Measurements from ENCODE around the gene MROH2A.

The MROH2A gene

GRCh38 chr2:233768076-233768475 lies 10.1 kb upstream of the MROH2A start:
- CTCF ChIA-PET = interaction anchor here (0.6 kb wide), 1 partner anchor 64 kb away, joined by 3 read pairs; no protein-coding TSS in a partner anchor
- POLR2A ChIA-PET (ENCODE audit: low non-redundant PET) = interaction anchor here (0.8 kb wide), 1 partner anchor 600 kb away, joined by 6 read pairs; no protein-coding TSS in a partner anchor
- H3K27ac ChIP-seq = no peak overlapping the region
- TF ChIP-seq, protein P1, sequence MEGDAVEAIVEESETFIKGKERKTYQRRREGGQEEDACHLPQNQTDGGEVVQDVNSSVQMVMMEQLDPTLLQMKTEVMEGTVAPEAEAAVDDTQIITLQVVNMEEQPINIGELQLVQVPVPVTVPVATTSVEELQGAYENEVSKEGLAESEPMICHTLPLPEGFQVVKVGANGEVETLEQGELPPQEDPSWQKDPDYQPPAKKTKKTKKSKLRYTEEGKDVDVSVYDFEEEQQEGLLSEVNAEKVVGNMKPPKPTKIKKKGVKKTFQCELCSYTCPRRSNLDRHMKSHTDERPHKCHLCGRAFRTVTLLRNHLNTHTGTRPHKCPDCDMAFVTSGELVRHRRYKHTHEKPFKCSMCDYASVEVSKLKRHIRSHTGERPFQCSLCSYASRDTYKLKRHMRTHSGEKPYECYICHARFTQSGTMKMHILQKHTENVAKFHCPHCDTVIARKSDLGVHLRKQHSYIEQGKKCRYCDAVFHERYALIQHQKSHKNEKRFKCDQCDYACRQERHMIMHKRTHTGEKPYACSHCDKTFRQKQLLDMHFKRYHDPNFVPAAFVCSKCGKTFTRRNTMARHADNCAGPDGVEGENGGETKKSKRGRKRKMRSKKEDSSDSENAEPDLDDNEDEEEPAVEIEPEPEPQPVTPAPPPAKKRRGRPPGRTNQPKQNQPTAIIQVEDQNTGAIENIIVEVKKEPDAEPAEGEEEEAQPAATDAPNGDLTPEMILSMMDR (conservative IDR thresholded peaks at IDR 0.05; ENCODE audit: low read depth) = no peak
- DNase-seq (ENCODE audit: low spot score) = no peak

DNA sequence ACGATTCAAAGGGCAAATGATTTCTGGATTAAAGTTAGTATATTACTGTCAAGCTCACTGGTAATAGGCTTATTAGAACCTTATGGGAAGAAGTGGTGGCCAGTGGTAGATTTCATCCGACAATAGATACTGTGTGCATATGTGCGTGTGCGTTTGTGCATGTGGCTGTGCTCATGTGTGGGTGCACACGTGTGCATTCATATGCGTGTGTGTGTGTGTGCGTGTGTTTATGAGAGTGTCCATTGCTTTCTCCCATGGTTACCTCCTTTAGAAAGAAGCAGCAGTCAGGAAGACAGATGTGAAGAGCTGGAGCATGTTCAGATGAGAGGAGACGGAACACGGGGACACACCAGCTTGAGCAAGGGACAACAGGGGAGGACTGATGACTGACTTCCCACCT lies 8.9 kb upstream of the MROH2A start:
- POLR2A ChIA-PET (ENCODE audit: low non-redundant PET) = no interaction called here

DNA sequence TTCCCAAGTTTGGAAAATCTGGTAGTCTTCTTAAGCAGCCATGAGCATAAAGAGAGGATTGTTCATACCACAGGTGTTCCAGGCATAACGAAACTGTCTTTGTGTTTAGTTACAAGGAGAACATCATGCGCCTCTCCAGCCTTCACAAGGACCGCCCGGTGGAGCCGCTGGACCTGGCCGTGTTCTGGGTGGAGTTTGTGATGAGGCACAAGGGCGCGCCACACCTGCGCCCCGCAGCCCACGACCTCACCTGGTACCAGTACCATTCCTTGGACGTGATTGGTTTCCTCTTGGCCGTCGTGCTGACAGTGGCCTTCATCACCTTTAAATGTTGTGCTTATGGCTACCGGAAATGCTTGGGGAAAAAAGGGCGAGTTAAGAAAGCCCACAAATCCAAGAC lies 6.0 kb upstream of the MROH2A start:
- ChIA-PET POLR2A (ENCODE audit: low non-redundant PET) (no interaction called here), CTCF (no interaction called here)
- no peak for DNase-seq (ENCODE audit: low spot score)
- TF ChIP-seq, protein P1 (conservative IDR thresholded peaks at IDR 0.05; ENCODE audit: low read depth) = no peak
- no peak overlapping the region for H3K27ac ChIP-seq

More for the DNA sequence above, 8.9 kb upstream of the MROH2A start:
- DNase-seq (ENCODE audit: low spot score) = no peak
- TF ChIP-seq, protein P1 (conservative IDR thresholded peaks at IDR 0.05; ENCODE audit: low read depth) = no peak
- H3K27ac ChIP-seq = no peak overlapping the region
- CTCF ChIA-PET = no interaction called here

DNA sequence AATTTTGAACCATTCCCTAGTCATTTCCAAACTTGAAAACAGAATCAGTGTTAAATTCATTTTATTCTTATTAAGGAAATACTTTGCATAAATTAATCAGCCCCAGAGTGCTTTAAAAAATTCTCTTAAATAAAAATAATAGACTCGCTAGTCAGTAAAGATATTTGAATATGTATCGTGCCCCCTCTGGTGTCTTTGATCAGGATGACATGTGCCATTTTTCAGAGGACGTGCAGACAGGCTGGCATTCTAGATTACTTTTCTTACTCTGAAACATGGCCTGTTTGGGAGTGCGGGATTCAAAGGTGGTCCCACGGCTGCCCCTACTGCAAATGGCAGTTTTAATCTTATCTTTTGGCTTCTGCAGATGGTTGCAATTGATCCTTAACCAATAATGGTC lies 5.5 kb upstream of the MROH2A start:
- POLR2A ChIA-PET (ENCODE audit: low non-redundant PET) = no interaction called here

DNA sequence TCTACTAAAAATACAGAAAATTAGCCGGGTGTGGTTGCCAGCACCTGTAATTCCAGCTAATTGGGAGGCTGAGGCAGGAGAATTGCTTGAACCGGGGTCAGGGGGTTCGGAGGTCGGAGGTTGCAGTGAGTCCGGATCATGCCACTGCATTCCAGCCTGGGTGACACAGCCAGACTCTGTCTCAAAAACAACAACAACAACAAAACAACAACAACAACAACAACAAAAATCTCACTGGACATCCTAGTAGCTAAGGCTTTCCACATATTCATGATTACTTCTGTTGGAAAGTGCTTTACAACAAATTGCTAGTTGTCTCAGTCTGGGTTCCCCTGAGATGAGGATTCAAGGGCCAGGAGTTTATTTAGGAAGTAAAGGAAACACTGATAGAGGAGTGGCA lies 4.3 kb upstream of the MROH2A start:
- DNase-seq (ENCODE audit: low spot score) = no peak
- ChIA-PET CTCF (interaction anchor here (1.4 kb wide), 1 partner anchor 325 kb away, joined by 4 read pairs; no protein-coding TSS in a partner anchor), POLR2A (ENCODE audit: low non-redundant PET) (no interaction called here)
- TF ChIP-seq, protein P1 (conservative IDR thresholded peaks at IDR 0.05; ENCODE audit: low read depth) = no peak
- no peak overlapping the region for H3K27ac ChIP-seq

More for the DNA sequence above, 5.5 kb upstream of the MROH2A start:
- no peak overlapping the region for H3K27ac ChIP-seq
- CTCF ChIA-PET = no interaction called here
- DNase-seq (ENCODE audit: low spot score) = no peak
- TF ChIP-seq, protein P1 (conservative IDR thresholded peaks at IDR 0.05; ENCODE audit: low read depth) = no peak

DNA sequence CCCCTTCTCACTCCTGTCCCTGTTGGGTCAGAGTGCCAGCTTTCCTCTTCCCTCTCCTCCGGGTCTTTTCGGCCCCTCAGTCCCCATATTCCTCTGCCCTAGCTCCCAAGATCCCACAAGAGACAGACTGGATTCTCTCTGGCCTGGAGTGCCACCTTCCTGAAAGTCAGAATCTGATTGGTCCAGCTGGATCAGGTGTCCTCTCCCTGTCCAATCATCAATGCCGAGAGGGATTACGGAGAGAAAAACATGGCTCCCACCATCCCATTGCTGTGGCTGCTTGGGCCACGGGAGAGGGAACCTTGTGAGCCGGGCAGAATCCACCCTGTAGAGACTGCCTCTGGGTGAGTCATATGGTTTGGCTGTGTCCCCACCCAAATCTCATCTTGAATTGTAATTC lies 2.7 kb upstream of the MROH2A start:
- DNase-seq (ENCODE audit: low spot score) = no peak
- CTCF ChIA-PET = no interaction called here

More for the DNA sequence above, 2.7 kb upstream of the MROH2A start:
- H3K27ac ChIP-seq = no peak overlapping the region
- POLR2A ChIA-PET (ENCODE audit: low non-redundant PET) = no interaction called here
- TF ChIP-seq, protein P1 (conservative IDR thresholded peaks at IDR 0.05; ENCODE audit: low read depth) = no peak

Data from RWPE1 (cell line).